GM20000 (cell line): ENCODE measurements around the gene TUT4.
A peak's percentile ranks its signal among the peaks of the same experiment; 100 is the strongest.

Experiments used
- DNase-seq: peaks from one replicate; pipeline ENCODE4 v3.0.0; 2012; ENCODE audit warnings: low spot score
- CTCF ChIP-seq: IDR thresholded peaks from 2 replicates; pipeline ENCODE4 v1.5.1; 2012; ENCODE audit warnings: mild to moderate bottlenecking, control low read depth; ENCODE audit errors: extremely low read depth, missing control alignments

TUT4 gene, protein sequence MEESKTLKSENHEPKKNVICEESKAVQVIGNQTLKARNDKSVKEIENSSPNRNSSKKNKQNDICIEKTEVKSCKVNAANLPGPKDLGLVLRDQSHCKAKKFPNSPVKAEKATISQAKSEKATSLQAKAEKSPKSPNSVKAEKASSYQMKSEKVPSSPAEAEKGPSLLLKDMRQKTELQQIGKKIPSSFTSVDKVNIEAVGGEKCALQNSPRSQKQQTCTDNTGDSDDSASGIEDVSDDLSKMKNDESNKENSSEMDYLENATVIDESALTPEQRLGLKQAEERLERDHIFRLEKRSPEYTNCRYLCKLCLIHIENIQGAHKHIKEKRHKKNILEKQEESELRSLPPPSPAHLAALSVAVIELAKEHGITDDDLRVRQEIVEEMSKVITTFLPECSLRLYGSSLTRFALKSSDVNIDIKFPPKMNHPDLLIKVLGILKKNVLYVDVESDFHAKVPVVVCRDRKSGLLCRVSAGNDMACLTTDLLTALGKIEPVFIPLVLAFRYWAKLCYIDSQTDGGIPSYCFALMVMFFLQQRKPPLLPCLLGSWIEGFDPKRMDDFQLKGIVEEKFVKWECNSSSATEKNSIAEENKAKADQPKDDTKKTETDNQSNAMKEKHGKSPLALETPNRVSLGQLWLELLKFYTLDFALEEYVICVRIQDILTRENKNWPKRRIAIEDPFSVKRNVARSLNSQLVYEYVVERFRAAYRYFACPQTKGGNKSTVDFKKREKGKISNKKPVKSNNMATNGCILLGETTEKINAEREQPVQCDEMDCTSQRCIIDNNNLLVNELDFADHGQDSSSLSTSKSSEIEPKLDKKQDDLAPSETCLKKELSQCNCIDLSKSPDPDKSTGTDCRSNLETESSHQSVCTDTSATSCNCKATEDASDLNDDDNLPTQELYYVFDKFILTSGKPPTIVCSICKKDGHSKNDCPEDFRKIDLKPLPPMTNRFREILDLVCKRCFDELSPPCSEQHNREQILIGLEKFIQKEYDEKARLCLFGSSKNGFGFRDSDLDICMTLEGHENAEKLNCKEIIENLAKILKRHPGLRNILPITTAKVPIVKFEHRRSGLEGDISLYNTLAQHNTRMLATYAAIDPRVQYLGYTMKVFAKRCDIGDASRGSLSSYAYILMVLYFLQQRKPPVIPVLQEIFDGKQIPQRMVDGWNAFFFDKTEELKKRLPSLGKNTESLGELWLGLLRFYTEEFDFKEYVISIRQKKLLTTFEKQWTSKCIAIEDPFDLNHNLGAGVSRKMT (N-terminal part only)

DNA sequence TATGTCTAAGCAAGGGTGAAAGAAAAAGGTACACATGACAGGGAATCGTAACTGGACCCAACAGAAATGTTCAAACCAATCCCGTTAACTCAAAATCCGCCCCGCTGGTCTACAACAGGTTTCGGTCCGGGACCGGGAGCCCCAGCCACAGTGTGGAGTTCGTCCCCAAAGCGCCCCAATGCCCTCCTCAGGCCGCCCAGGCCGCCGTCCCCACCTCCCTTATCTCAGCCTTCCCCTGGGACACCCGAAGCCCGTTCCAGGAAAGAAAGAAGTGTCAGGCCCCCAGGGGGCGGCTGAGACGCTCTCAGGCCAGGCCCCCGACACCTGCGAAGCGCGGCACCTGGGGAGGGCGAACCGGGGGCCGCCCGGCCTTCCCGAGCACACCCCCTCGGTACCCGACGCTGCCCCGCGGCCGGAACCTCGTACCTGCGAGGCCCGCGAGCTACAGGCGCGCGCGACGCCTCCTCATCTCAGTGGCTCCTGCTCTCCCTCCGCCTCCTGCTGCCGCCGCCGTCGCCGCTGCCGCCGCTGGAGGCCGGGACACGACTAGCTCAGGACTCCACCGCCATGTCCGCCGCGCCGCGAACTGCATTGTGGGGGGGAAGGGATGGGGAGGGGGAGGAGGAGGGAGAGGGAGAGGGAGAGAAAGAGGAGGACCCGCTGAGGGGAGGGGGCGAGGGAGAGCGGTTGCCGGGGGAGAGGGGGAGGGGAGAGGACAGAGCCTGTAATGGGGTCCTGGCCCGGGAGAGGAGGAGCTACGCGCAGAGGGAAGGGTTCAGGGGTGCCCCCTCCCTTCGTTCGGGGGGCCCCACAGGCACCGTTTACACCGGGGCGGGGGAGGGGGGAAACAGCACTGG lies at the start of gene TUT4:
Gene TUT4, minus strand, starts transcription at position 588 of the 857 bp plus-strand sequence. CDS start 26,812 bp downstream, outside the sequence.
- peak; percentile 77 for DNase-seq
- TF ChIP-seq CTCF: no peak

DNA sequence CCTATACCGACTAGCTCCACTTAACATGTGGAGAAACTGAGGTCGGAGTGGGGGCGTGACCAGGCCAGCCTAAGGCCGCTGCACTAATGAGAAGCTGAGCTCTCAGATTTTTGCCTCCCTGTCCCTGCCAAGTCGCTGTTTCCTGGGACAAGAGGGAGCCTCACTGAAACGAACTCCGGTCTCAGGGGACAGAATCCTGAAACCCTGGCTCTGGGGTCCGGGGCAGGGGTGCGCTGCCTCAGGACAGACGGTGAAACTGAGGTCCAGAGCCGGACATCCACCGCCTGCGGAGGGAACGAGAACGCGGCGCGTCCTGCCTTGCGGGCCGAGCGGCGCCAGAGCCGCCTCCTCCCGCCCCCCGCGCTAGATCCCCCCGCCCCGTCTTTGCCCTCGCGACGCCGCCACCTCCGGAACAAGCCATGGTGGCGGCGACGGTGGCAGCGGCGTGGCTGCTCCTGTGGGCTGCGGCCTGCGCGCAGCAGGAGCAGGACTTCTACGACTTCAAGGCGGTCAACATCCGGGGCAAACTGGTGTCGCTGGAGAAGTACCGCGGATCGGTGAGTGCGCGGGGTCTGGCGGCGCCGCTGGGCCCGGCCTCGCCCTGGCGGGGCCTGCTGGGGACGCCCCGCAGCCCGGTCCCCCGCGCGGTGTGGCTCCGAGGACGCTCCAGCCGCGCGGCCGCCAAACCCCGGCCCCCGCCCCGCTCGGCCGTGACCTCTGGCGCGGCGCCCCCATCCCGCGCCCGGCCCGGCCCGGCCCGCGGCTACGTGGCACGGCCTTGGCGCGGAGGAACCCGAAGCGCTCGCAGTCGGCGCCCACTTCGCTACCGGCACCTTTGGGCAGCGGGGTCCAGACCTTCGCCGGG lies 49.3 kb upstream of the TUT4 start, which contains the start of gene GPX7:
Gene GPX7, plus strand, starts transcription at position 381 of the 865 bp plus-strand sequence. Its CDS starts 39 bp downstream, at position 420.
- DNase-seq: peak; percentile 81
- no peak for TF ChIP-seq CTCF

- peak; percentile 22 for DNase-seq
- no peak for TF ChIP-seq CTCF
Observed at GRCh38 chr1:52601519-52601918, 48.6 kb upstream of the TUT4 start.

- no peak for TF ChIP-seq CTCF
- no peak for DNase-seq
Observed at GRCh38 chr1:52600533-52601179, 47.8 kb upstream of the TUT4 start.

DNA sequence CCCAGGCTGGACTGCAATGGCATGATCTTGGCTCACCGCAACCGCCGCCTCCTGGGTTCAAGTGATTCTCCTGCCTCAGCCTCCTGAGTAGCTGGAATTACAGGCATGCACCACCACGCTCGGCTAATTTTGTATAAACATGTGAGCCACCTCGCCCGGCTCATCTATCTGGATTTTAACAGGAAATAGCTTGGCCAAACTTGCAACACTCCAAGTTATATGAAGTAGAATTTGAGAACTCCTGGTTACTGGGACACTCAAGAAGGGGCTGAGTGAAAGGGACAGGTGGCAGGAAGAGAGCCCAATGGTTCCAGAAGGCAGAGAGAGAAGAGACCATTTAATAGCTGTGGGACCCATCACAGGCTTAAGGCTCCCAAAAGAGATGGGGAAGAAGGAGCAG lies 46.3 kb upstream of the TUT4 start:
- DNase-seq: no peak
- no peak for TF ChIP-seq CTCF
